GM12878 (cell line): ENCODE measurements around the gene TASOR2. TPM values are rescaled to one million over a fixed set of nuclear protein-coding genes. Genes with fewer than 3 reads are reported as not detected.

Experiments used
- ATAC-seq: fragments of 200-7000 bp; cut with Tn5 transposase; 3 replicates; pipeline ENCODE4 v1.9.1; 2020; ENCODE audit warnings: mild to moderate bottlenecking, moderate library complexity
- BruUV-seq: library from RNA; stranded (reverse); fragments of 400-500 nt; replicated peaks from 2 replicates; lab custom pipeline; 2021; lab: Mats Ljungman, UMichigan
- CTCF ChIA-PET: fragments of 300-600 bp; sonication (Branson Sonifier 250); formaldehyde crosslinking; extraction: SDS; loops from one replicate; lab custom pipeline; 2021; ENCODE audit warnings: inconsistent platforms; lab: Yijun Ruan, JAX
- POLR2A ChIA-PET: fragments of 350-600 bp; formaldehyde crosslinking; extraction: SDS; loops from one replicate; lab custom pipeline; 2021; ENCODE audit warnings: inconsistent platforms; lab: Charles Lee
- RAD21 ChIA-PET: fragments of 300-600 bp; sonication (Branson Sonifier 250); formaldehyde crosslinking; loops from one replicate; lab custom pipeline; 2023; ENCODE audit warnings: antibody characterized with exemption; ENCODE audit not compliant: unreplicated experiment; lab: Charles Lee
- SMC1A ChIA-PET: fragments of 300-600 bp; sonication (Branson Sonifier 250); formaldehyde crosslinking; loops from one replicate; lab custom pipeline; 2023; ENCODE audit not compliant: unreplicated experiment, uncharacterized antibody; lab: Charles Lee
- DNase-seq: peaks from one replicate; pipeline ENCODE4 v3.0.0-alpha.2; 2011; ENCODE audit warnings: low read depth, low spot score
- FAIRE-seq: peaks from 3 replicates; lab custom pipeline; 2011; peaks lifted over from hg19 to GRCh38; lab: Jason Lieb, UNC
- H2AFZ ChIP-seq: 2 replicates; pipeline ENCODE4 v1.6.0; 2011; ENCODE audit warnings: low read depth, low read length, control low read depth; ENCODE audit not compliant: control insufficient read depth
- H3K27ac ChIP-seq: 2 replicates; pipeline ENCODE4 v1.5.1; 2011; ENCODE audit warnings: control low read depth; ENCODE audit not compliant: control insufficient read depth, insufficient read depth
- H3K27me3 ChIP-seq, 2 experiments: replicated peaks in 1 of 2; 2 replicates each; pipeline versions ENCODE4 v1.6.0 to v1.6.1; 2011; ENCODE audit warnings: low read length in 1 of 2; ENCODE audit not compliant: control insufficient read depth in 2 of 2, insufficient read depth in 2 of 2
- H3K36me3 ChIP-seq, 2 experiments: 2 replicates each; pipeline ENCODE4 v1.5.1; 2011; ENCODE audit warnings: low read length in 1 of 2; ENCODE audit not compliant: control insufficient read depth in 2 of 2, insufficient read depth in 2 of 2
- H3K4me1 ChIP-seq: 2 replicates; pipeline ENCODE4 v1.6.1; 2011; ENCODE audit warnings: mild to moderate bottlenecking, low read length, moderate library complexity, mixed read lengths; ENCODE audit not compliant: control insufficient read depth, insufficient read depth
- H3K4me2 ChIP-seq: 2 replicates; pipeline ENCODE4 v1.6.0; 2011; ENCODE audit warnings: control low read depth; ENCODE audit not compliant: control insufficient read depth, insufficient read depth
- H3K4me3 ChIP-seq: fragments of 200-600 bp; sonication (generic); 2 replicates; pipeline ENCODE4 v1.5.1; 2016
- H3K79me2 ChIP-seq: 2 replicates; pipeline ENCODE4 v1.6.0; 2011; ENCODE audit warnings: low read length; ENCODE audit not compliant: control insufficient read depth, insufficient read depth
- H3K9ac ChIP-seq: 2 replicates; pipeline ENCODE4 v1.8.0; 2011; ENCODE audit warnings: low read length, control low read depth, mixed read lengths; ENCODE audit not compliant: control insufficient read depth, insufficient read depth
- H3K9me3 ChIP-seq: replicated peaks from 3 replicates; pipeline ENCODE4 v1.5.1; 2011; ENCODE audit warnings: mild to moderate bottlenecking, low read length; ENCODE audit not compliant: control insufficient read depth, insufficient read depth
- H4K20me1 ChIP-seq: 2 replicates; pipeline ENCODE4 v1.6.0; 2011; ENCODE audit not compliant: control insufficient read depth, insufficient read depth
- ATF7 ChIP-seq: fragments of 450-650 bp; IDR thresholded peaks from 2 replicates; pipeline ENCODE4 v1.6.1; 2016; ENCODE audit warnings: low read depth, mild to moderate bottlenecking
- BACH1 ChIP-seq: fragments of 450-650 bp; IDR thresholded peaks from 2 replicates; pipeline ENCODE4 v1.6.1; 2017; ENCODE audit warnings: mild to moderate bottlenecking, borderline replicate concordance
- EGR1 ChIP-seq, 2 experiments: IDR thresholded peaks; 1 replicate in 1 of 2; 2 replicates in 1 of 2; pipeline ENCODE4 v1.6.1; 2011 to 2012; ENCODE audit warnings: low read depth in 2 of 2, low read length in 2 of 2, borderline replicate concordance in 1 of 2, mild to moderate bottlenecking in 1 of 2, moderate library complexity in 1 of 2
- GATAD2B ChIP-seq: fragments of 450-650 bp; conservative IDR thresholded peaks from 2 replicates; pipeline ENCODE4 v1.6.1; 2017; ENCODE audit warnings: low read depth, mild to moderate bottlenecking, moderate library complexity
- HCFC1 ChIP-seq: fragments of 150-350 bp; IDR thresholded peaks from 2 replicates; pipeline ENCODE4 v1.6.1; 2014; ENCODE audit warnings: low read length
- KAT2A ChIP-seq: conservative IDR thresholded peaks from 2 replicates; pipeline ENCODE4 v1.6.1; 2011; ENCODE audit warnings: low read depth, low read length; ENCODE audit not compliant: control insufficient read depth
- MTA2 ChIP-seq: fragments of 450-650 bp; IDR thresholded peaks from 2 replicates; pipeline ENCODE4 v1.6.1; 2016; ENCODE audit warnings: low read depth, mild to moderate bottlenecking, moderate library complexity
- MYB ChIP-seq: fragments of 150-350 bp; IDR thresholded peaks from 2 replicates; pipeline ENCODE4 v1.6.1; 2014; ENCODE audit warnings: mild to moderate bottlenecking, low read depth, low read length, borderline replicate concordance
- NFYB ChIP-seq: IDR thresholded peaks from 2 replicates; pipeline ENCODE4 v1.6.1; 2011; ENCODE audit warnings: low read depth, mild to moderate bottlenecking, low read length, improper control_type of control experiment, moderate library complexity; ENCODE audit not compliant: insufficient read depth
- NKRF ChIP-seq: fragments of 450-650 bp; conservative IDR thresholded peaks from 2 replicates; pipeline ENCODE4 v1.6.1; 2017; ENCODE audit warnings: mild to moderate bottlenecking, moderate library complexity
- POLR2AphosphoS5 ChIP-seq: IDR thresholded peaks from 2 replicates; pipeline ENCODE4 v1.6.1; 2011; ENCODE audit warnings: mild to moderate bottlenecking, low read length, inconsistent platforms
- RCOR1 ChIP-seq: conservative IDR thresholded peaks from 2 replicates; pipeline ENCODE4 v1.6.1; 2012; ENCODE audit warnings: low read depth, low read length, improper control_type of control experiment
- SIN3A ChIP-seq: IDR thresholded peaks from 2 replicates; pipeline ENCODE4 v1.6.1; 2012; ENCODE audit warnings: low read depth, low read length, improper control_type of control experiment
- SP1 ChIP-seq: IDR thresholded peaks from one replicate; pipeline ENCODE4 v1.6.1; 2011; ENCODE audit warnings: low read depth, low read length
- TARDBP ChIP-seq: IDR thresholded peaks from 2 replicates; pipeline ENCODE4 v1.6.1; 2016; ENCODE audit warnings: borderline replicate concordance
- TBL1XR1 ChIP-seq: IDR thresholded peaks from 2 replicates; pipeline ENCODE4 v1.6.1; 2012; ENCODE audit warnings: low read depth, low read length, improper control_type of control experiment
- ZNF24 ChIP-seq: fragments of 450-650 bp; IDR thresholded peaks from 2 replicates; pipeline ENCODE4 v1.6.1; 2017; ENCODE audit warnings: antibody characterized with exemption, mild to moderate bottlenecking
- ZZZ3 ChIP-seq: IDR thresholded peaks from 2 replicates; pipeline ENCODE4 v1.6.1; 2011; ENCODE audit warnings: low read depth; ENCODE audit not compliant: control insufficient read depth, insufficient read length
- WGBS: methylation state at CpG from one replicate; pipeline ENCODE4 v1.1.6; 2016; ENCODE audit warnings: low lambda C conversion rate; ENCODE audit not compliant: insufficient replicate concordance, insufficient coverage; ENCODE audit errors: missing lambda C conversion rate; 5-methylcytosine and 5-hydroxymethylcytosine counted together
- in situ Hi-C: fragments of 300-500 bp; cut with MboI; formaldehyde crosslinking; loops from 9 replicates; pipeline ENCODE4 v1.14.3; 2018; ENCODE audit warnings: mixed read lengths
- intact Hi-C: fragments of 100-400 bp; cut with micrococcal nuclease; formaldehyde crosslinking; loops from one replicate; pipeline ENCODE4 v1.14.2; 2022; ENCODE audit not compliant: unreplicated experiment
- polyA plus RNA-seq, 11 experiments: library from polyadenylated mRNA; depleted of rRNA in 4 of 11; unstranded in 6 of 11; stranded (reverse) in 5 of 11; fragments of >200 nt; fragmentation: Nextera tagmentation in 4 of 11; fragmentation: Illumina TruSeq in 1 of 11; extraction: Ambion mirVana in 4 of 11; extraction: Trizol in 1 of 11; gene quantifications; 1 replicate in 1 of 11; 2 replicates in 10 of 11; pipeline versions ENCODE4 v1.2.1 to v1.2.3, GENCODE V29; 2011 to 2016; ENCODE audit warnings: inconsistent platforms in 2 of 11, missing spikeins in 2 of 11, low read depth in 1 of 11
- total RNA-seq, 4 experiments: library from RNA; depleted of rRNA in 3 of 4; stranded (reverse); fragments of >200 nt in 3 of 4; fragmentation: Illumina TruSeq in 1 of 4; extraction: Trizol in 1 of 4; gene quantifications; 2 replicates each; pipeline versions ENCODE4 v1.2.1 to v1.2.3, GENCODE V29; 2013 to 2021

TASOR2 gene
- total and polyA plus RNA-seq, 10 of the 15 experiments (the other 5 are each of a cell fraction or from before 2014, with no cell fraction given) = 8.2 to 54.7 (median 31.0) TPM

- CTCF ChIA-PET = interaction anchor here (0.7 to 2.3 kb wide), 14 partner anchors 8 to 251 kb away, joined by 3 to 21 read pairs (median 3); no protein-coding TSS in a partner anchor
- SMC1A ChIA-PET = interaction anchor here (0.6 to 15.6 kb wide), 16 partner anchors 9 to 283 kb away, joined by 3 to 191 read pairs (median 4); partner anchors contain the start of gene TASOR2
- RAD21 ChIA-PET = interaction anchor here (0.6 to 2.7 kb wide), 14 partner anchors 9 to 250 kb away, joined by 3 to 22 read pairs (median 4); partner anchors contain the start of genes ANKRD16, FBH1 and TASOR2
- WGBS = 45% methylated on average over 49 of the region's 49 CpGs
- Histone ChIP-seq H4K20me1 (no peaks in the 10 kb centered on the region), H3K4me1 (peaks cover 21% of the 10 kb centered on the region), H2AFZ (peak overlapping the region; percentile 71), H3K9me3 (peaks cover 1% of the 10 kb centered on the region; the same call in 2 of the 3 replicates), H3K79me2 (peaks cover 96% of the 10 kb centered on the region), H3K4me3 (peak overlapping the region; percentile 83), H3K27me3 (no peaks in the 10 kb centered on the region), H3K9ac (peak overlapping the region; percentile 81), H3K27ac (peak overlapping the region; percentile 77), H3K4me2 (peak overlapping the region; percentile 95), H3K36me3 (no peaks in the 10 kb centered on the region)
- intact Hi-C loops (loop anchor here (2.0 kb wide), 1 partner anchor 18 kb away; no protein-coding TSS in a partner anchor), in situ Hi-C loops (no loop called here)
- DNase-seq (peak; percentile 32), FAIRE-seq (peak; percentile 41), ATAC-seq (peak; percentile 90)
- POLR2A ChIA-PET = interaction anchor here (0.6 to 2.6 kb wide), 20 partner anchors 8 to 1765 kb away, joined by 3 to 23 read pairs (median 4); partner anchors contain the start of genes ANKRD16, FBH1, GDI2 and TASOR2
- no TSS peak for BruUV-seq
- TF ChIP-seq MYB (no peak), MTA2 (0 out of 2 replicates have a peak, but pooled peaks have one; percentile 8), HCFC1 (no peak), ZNF24 (0 out of 2 replicates have a peak, but pooled peaks have one; percentile 30), POLR2AphosphoS5 (0 out of 2 replicates have a peak, but pooled peaks have one; percentile 53), ZZZ3 (no peak), GATAD2B (peak; percentile 93), ATF7 (peak; percentile 36; the same call in 1 of the 2 replicates), EGR1 (IDR thresholded peaks at IDR 0.05; ENCODE audit: borderline replicate concordance in 1 of 2, low read depth in 2 of 2, low read length in 2 of 2) (peak in 1 of 2 experiments; percentile 30; a peak in 1 of 3 replicates), SP1 (no peak), RCOR1 (0 out of 2 replicates have a peak, but pooled peaks have one; percentile 41), TARDBP (peak; percentile 43; the same call in 1 of the 2 replicates), KAT2A (no peak), BACH1 (peak; percentile 68), SIN3A (peak; percentile 93), NKRF (peak; percentile 91), TBL1XR1 (peak; percentile 65; the same call in 1 of the 2 replicates), NFYB (no peak)
Measured at GRCh38 chr10:5692461-5693358, 8.1 kb downstream of the TASOR2 start.
